ENCODE data around the gene HTT-AS.

The HTT-AS gene

GRCh38 chr4:3115637-3116270, 41.4 kb upstream of the HTT-AS start:
- no peak for TF ChIP-seq CTCF (conservative IDR thresholded peaks at IDR 0.05; ENCODE audit: low read depth, low read length)
- Histone ChIP-seq H3K4me1 (ENCODE audit: low read depth, poor library complexity, severe bottlenecking) (no peaks in the 10 kb centered on the region), H3K79me2 (ENCODE audit: insufficient read depth, low read depth) (no peaks in the 10 kb centered on the region), H3K4me2 (no peak overlapping the region), H3K27ac (no peak overlapping the region), H4K20me1 (ENCODE audit: insufficient read depth) (no peaks in the 10 kb centered on the region), H3K27me3 (ENCODE audit: insufficient read depth, low read depth) (no peaks in the 10 kb centered on the region), H2AFZ (ENCODE audit: low read depth) (no peak overlapping the region), H3K36me3 (ENCODE audit: insufficient read depth) (no peaks in the 10 kb centered on the region), H3K9ac (no peak overlapping the region), H3K4me3 (IDR thresholded peaks at IDR 0.05; ENCODE audit: insufficient read depth, low read depth, low read length) (no peak overlapping the region)

- Histone ChIP-seq H3K4me2 (no peak overlapping the region), H2AFZ (ENCODE audit: low read depth) (no peak overlapping the region), H3K36me3 (ENCODE audit: insufficient read depth) (no peaks in the 10 kb centered on the region), H4K20me1 (ENCODE audit: insufficient read depth) (no peaks in the 10 kb centered on the region), H3K27me3 (ENCODE audit: insufficient read depth, low read depth) (no peaks in the 10 kb centered on the region), H3K4me3 (IDR thresholded peaks at IDR 0.05; ENCODE audit: insufficient read depth, low read depth, low read length) (no peak overlapping the region), H3K79me2 (ENCODE audit: insufficient read depth, low read depth) (no peaks in the 10 kb centered on the region), H3K4me1 (ENCODE audit: low read depth, poor library complexity, severe bottlenecking) (no peaks in the 10 kb centered on the region), H3K9ac (no peak overlapping the region), H3K27ac (no peak overlapping the region)
- no peak for TF ChIP-seq CTCF (conservative IDR thresholded peaks at IDR 0.05; ENCODE audit: low read depth, low read length)
Measured at GRCh38 chr4:3114377-3114776, 40.0 kb upstream of the HTT-AS start.

- H3K79me2 ChIP-seq (ENCODE audit: insufficient read depth, low read depth), result no peaks in the 10 kb centered on the region
- no peak overlapping the region for H3K4me3 ChIP-seq (IDR thresholded peaks at IDR 0.05; ENCODE audit: insufficient read depth, low read depth, low read length)
- H3K4me1 ChIP-seq (ENCODE audit: low read depth, poor library complexity, severe bottlenecking), result no peaks in the 10 kb centered on the region
- H3K27ac ChIP-seq, result no peak overlapping the region
- no peak overlapping the region for H3K9ac ChIP-seq
- H2AFZ ChIP-seq (ENCODE audit: low read depth), result no peak overlapping the region
- H4K20me1 ChIP-seq (ENCODE audit: insufficient read depth), result no peaks in the 10 kb centered on the region
- TF ChIP-seq CTCF (conservative IDR thresholded peaks at IDR 0.05; ENCODE audit: low read depth, low read length), result no peak
- H3K27me3 ChIP-seq (ENCODE audit: insufficient read depth, low read depth), result no peaks in the 10 kb centered on the region
- no peaks in the 10 kb centered on the region for H3K36me3 ChIP-seq (ENCODE audit: insufficient read depth)
- no peak overlapping the region for H3K4me2 ChIP-seq
Measured at GRCh38 chr4:3112609-3113469, 38.5 kb upstream of the HTT-AS start.

GRCh38 chr4:3112201-3112600, 37.9 kb upstream of the HTT-AS start:
- Histone ChIP-seq H3K9ac (no peak overlapping the region), H3K27ac (no peak overlapping the region), H3K36me3 (ENCODE audit: insufficient read depth) (no peaks in the 10 kb centered on the region), H3K79me2 (ENCODE audit: insufficient read depth, low read depth) (no peaks in the 10 kb centered on the region), H3K27me3 (ENCODE audit: insufficient read depth, low read depth) (no peaks in the 10 kb centered on the region), H4K20me1 (ENCODE audit: insufficient read depth) (no peaks in the 10 kb centered on the region), H3K4me2 (no peak overlapping the region), H3K4me3 (IDR thresholded peaks at IDR 0.05; ENCODE audit: insufficient read depth, low read depth, low read length) (no peak overlapping the region), H3K4me1 (ENCODE audit: low read depth, poor library complexity, severe bottlenecking) (no peaks in the 10 kb centered on the region), H2AFZ (ENCODE audit: low read depth) (no peak overlapping the region)
- no peak for TF ChIP-seq CTCF (conservative IDR thresholded peaks at IDR 0.05; ENCODE audit: low read depth, low read length)

Data from KMS-11 (cell line).